ENCODE results near the gene GUCY2D. TPM values are rescaled to one million over a fixed set of nuclear protein-coding genes. Genes with fewer than 3 reads are reported as not detected.
A peak's percentile ranks its signal among the peaks of the same experiment; 100 is the strongest.

The GUCY2D gene
- total and polyA plus RNA-seq, 5 donors = 0.09 to 0.85 (median 0.27) TPM; not detected in 1

DNA sequence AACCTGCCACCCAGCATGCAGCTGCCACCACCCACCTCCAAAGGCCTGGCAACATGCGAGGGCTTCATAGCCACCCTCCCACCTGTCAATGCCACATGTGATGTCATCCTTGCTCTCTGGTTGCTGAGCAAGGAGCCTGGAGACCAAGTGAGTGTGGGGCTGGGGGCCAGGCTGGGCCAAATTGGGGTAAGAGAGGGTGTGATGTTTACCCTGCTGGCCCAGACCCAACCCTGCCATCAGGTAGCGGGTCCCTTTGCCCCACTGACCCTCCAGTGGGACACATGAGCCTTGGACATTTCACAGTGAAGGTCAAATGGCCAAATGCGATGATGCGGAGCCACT is 45.3 kb downstream of the GUCY2D start:
- H3K27me3 ChIP-seq (ENCODE audit: control insufficient read depth, insufficient read depth) = no peaks in the 10 kb centered on the region
- H3K4me3 ChIP-seq (ENCODE audit: low read length) = no peak overlapping the region
- intact Hi-C loops (cut with DNase I) = loop anchor here in 1 of 4 donors (10.0 kb wide), 1 partner anchor 183 kb away; no protein-coding TSS in a partner anchor
- 94% methylated on average over 4 of the region's 4 CpGs for WGBS
- ATAC-seq (no peak), DNase-seq (no peak)
- no peak overlapping the region for H3K27ac ChIP-seq (ENCODE audit: low read length)
- H3K9me3 ChIP-seq (ENCODE audit: control insufficient read depth, low read length) = no peaks in the 10 kb centered on the region
- H3K4me1 ChIP-seq (ENCODE audit: control insufficient read depth, insufficient read depth, low read length) = no peaks in the 10 kb centered on the region

DNA sequence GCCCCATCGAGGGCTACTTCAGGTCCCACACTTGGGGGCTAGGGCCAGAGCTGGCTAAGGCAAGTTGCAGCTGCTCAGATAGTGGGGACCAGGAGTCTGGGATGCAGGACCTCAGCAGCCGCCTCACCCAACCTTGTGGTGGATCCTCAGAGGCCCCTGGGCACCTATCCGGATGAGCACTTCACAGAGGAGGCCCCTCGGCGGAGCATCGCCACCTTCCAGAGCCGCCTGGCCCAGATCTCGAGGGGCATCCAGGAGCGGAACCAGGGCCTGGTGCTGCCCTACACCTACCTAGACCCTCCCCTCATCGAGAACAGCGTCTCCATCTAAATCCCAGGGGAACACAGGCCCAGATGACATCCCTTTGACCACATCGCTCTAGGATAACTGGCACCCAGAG is 45.8 kb downstream of the GUCY2D start:
- no peaks in the 10 kb centered on the region for H3K4me1 ChIP-seq (ENCODE audit: control insufficient read depth, insufficient read depth, low read length)
- WGBS = 87% methylated on average over 12 of the region's 12 CpGs
- H3K9me3 ChIP-seq (ENCODE audit: control insufficient read depth, low read length) = no peaks in the 10 kb centered on the region
- H3K27me3 ChIP-seq (ENCODE audit: control insufficient read depth, insufficient read depth) = no peaks in the 10 kb centered on the region
- no peak overlapping the region for H3K4me3 ChIP-seq (ENCODE audit: low read length)
- ATAC-seq (no peak), DNase-seq (no peak)
- intact Hi-C loops (cut with DNase I) = loop anchor here in 1 of 4 donors (10.0 kb wide), 1 partner anchor 183 kb away; no protein-coding TSS in a partner anchor
- H3K27ac ChIP-seq (ENCODE audit: low read length) = no peak overlapping the region

GRCh38 chr17:8048736-8049135 is 46.3 kb downstream of the GUCY2D start:
- Histone ChIP-seq H3K9me3 (ENCODE audit: control insufficient read depth, low read length) (no peaks in the 10 kb centered on the region), H3K27ac (ENCODE audit: low read length) (no peak overlapping the region), H3K4me3 (ENCODE audit: low read length) (no peak overlapping the region), H3K27me3 (ENCODE audit: control insufficient read depth, insufficient read depth) (no peaks in the 10 kb centered on the region), H3K4me1 (ENCODE audit: control insufficient read depth, insufficient read depth, low read length) (no peaks in the 10 kb centered on the region)
- WGBS = 87% methylated on average over 8 of the region's 8 CpGs
- ATAC-seq (no peak), DNase-seq (no peak)
- intact Hi-C loops (cut with DNase I) = loop anchor here in 1 of 4 donors (10.0 kb wide), 1 partner anchor 184 kb away; no protein-coding TSS in a partner anchor

DNA sequence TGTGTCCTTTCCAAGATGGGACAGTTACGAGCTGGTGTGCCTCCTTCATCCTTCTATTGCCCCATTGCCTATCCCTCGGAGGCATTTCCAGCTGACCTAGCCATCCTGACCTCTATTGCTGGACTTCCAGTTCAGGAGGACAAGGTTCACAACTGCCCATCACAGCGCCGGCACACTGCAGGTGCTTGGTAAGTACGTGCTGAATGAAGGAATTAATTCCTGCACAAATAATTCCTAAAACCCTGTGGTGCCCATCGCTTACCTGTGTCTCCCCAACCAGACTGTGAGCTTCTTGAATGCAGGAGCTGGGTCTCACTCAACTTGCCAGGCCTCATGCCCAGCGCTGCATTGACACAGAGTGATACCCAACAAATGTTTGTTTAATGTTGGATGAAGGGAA is 49.4 kb downstream of the GUCY2D start:
- intact Hi-C loops (cut with DNase I) = no loop called here

GRCh38 chr17:8052256-8053252 is 50.1 kb downstream of the GUCY2D start:
- Histone ChIP-seq H3K4me1 (ENCODE audit: control insufficient read depth, insufficient read depth, low read length) (no peaks in the 10 kb centered on the region), H3K9me3 (ENCODE audit: control insufficient read depth, low read length) (no peaks in the 10 kb centered on the region), H3K27ac (ENCODE audit: low read length) (no peak overlapping the region), H3K4me3 (ENCODE audit: low read length) (no peak overlapping the region), H3K27me3 (ENCODE audit: control insufficient read depth, insufficient read depth) (no peaks in the 10 kb centered on the region)
- ATAC-seq = no peak
- 90% methylated on average over 6 of the region's 6 CpGs for WGBS
- no peak for DNase-seq
- intact Hi-C loops (cut with DNase I) = no loop called here

More for the DNA sequence above, 49.4 kb downstream of the GUCY2D start:
- DNase-seq (no peak), ATAC-seq (no peak)
- 86% methylated on average over 7 of the region's 7 CpGs for WGBS
- H3K27me3 ChIP-seq (ENCODE audit: control insufficient read depth, insufficient read depth) = no peaks in the 10 kb centered on the region
- H3K9me3 ChIP-seq (ENCODE audit: control insufficient read depth, low read length) = no peaks in the 10 kb centered on the region
- no peak overlapping the region for H3K27ac ChIP-seq (ENCODE audit: low read length)
- no peaks in the 10 kb centered on the region for H3K4me1 ChIP-seq (ENCODE audit: control insufficient read depth, insufficient read depth, low read length)
- H3K4me3 ChIP-seq (ENCODE audit: low read length) = no peak overlapping the region

- DNase-seq (no peak), ATAC-seq (no peak)
- Histone ChIP-seq H3K9me3 (ENCODE audit: control insufficient read depth, low read length) (no peaks in the 10 kb centered on the region), H3K27me3 (ENCODE audit: control insufficient read depth, insufficient read depth) (no peaks in the 10 kb centered on the region), H3K4me3 (ENCODE audit: low read length) (no peak overlapping the region), H3K27ac (ENCODE audit: low read length) (no peak overlapping the region), H3K4me1 (ENCODE audit: control insufficient read depth, insufficient read depth, low read length) (no peaks in the 10 kb centered on the region)
- intact Hi-C loops (cut with DNase I) = no loop called here
- WGBS = 90% methylated on average over 7 of the region's 7 CpGs
Measured at GRCh38 chr17:8053600-8053999, 51.2 kb downstream of the GUCY2D start.

GRCh38 chr17:8055851-8056231 is 53.4 kb downstream of the GUCY2D start:
- no peak overlapping the region for H3K4me3 ChIP-seq (ENCODE audit: low read length)
- WGBS = 80% methylated on average over 3 of the region's 3 CpGs
- peak in 1 of 2 donors; percentile 10 for ATAC-seq
- intact Hi-C loops (cut with DNase I) = loop anchor here in 2 of 4 donors (5.0 kb wide), 2 partner anchors 64 to 69 kb away; no protein-coding TSS in a partner anchor
- no peaks in the 10 kb centered on the region for H3K27me3 ChIP-seq (ENCODE audit: control insufficient read depth, insufficient read depth)
- no peak for DNase-seq
- no peak overlapping the region for H3K27ac ChIP-seq (ENCODE audit: low read length)
- H3K4me1 ChIP-seq (ENCODE audit: control insufficient read depth, insufficient read depth, low read length) = no peaks in the 10 kb centered on the region
- H3K9me3 ChIP-seq (ENCODE audit: control insufficient read depth, low read length) = no peaks in the 10 kb centered on the region

GRCh38 chr17:8056232-8056975 is 54.0 kb downstream of the GUCY2D start:
- DNase-seq (peak in 1 of 3 donors; percentile 64), ATAC-seq (peak; percentile 55 to 60)
- Histone ChIP-seq H3K9me3 (ENCODE audit: control insufficient read depth, low read length) (no peaks in the 10 kb centered on the region), H3K4me1 (ENCODE audit: control insufficient read depth, insufficient read depth, low read length) (no peaks in the 10 kb centered on the region), H3K4me3 (ENCODE audit: low read length) (no peak overlapping the region), H3K27me3 (ENCODE audit: control insufficient read depth, insufficient read depth) (no peaks in the 10 kb centered on the region), H3K27ac (ENCODE audit: low read length) (no peak overlapping the region)
- 43% methylated on average over 14 of the region's 14 CpGs for WGBS
- intact Hi-C loops (cut with DNase I) = loop anchor here in 2 of 4 donors (5.0 kb wide), 2 partner anchors 64 to 69 kb away; no protein-coding TSS in a partner anchor

- 75% methylated on average over 17 of the region's 17 CpGs for WGBS
- no peaks in the 10 kb centered on the region for H3K9me3 ChIP-seq (ENCODE audit: control insufficient read depth, low read length)
- no peak overlapping the region for H3K4me3 ChIP-seq (ENCODE audit: low read length)
- DNase-seq (no peak), ATAC-seq (no peak)
- no peaks in the 10 kb centered on the region for H3K4me1 ChIP-seq (ENCODE audit: control insufficient read depth, insufficient read depth, low read length)
- H3K27ac ChIP-seq (ENCODE audit: low read length) = no peak overlapping the region
- H3K27me3 ChIP-seq (ENCODE audit: control insufficient read depth, insufficient read depth) = no peaks in the 10 kb centered on the region
- intact Hi-C loops (cut with DNase I) = loop anchor here in 2 of 4 donors (5.0 kb wide), 2 partner anchors 65 to 70 kb away; no protein-coding TSS in a partner anchor
Measured at GRCh38 chr17:8056976-8057625, 54.7 kb downstream of the GUCY2D start.

- peak in 1 of 3 donors; percentile 60 for DNase-seq
- no peaks in the 10 kb centered on the region for H3K27me3 ChIP-seq (ENCODE audit: control insufficient read depth, insufficient read depth)
- 6% methylated on average over 14 of the region's 14 CpGs for WGBS
- intact Hi-C loops (cut with DNase I) = loop anchor here in 2 of 4 donors (5.0 kb wide), 2 partner anchors 65 to 70 kb away; no protein-coding TSS in a partner anchor
- H3K27ac ChIP-seq (ENCODE audit: low read length) = no peak overlapping the region
- ATAC-seq = peak; percentile 76 to 79
- H3K9me3 ChIP-seq (ENCODE audit: control insufficient read depth, low read length) = no peaks in the 10 kb centered on the region
- H3K4me3 ChIP-seq (ENCODE audit: low read length) = no peak overlapping the region
- no peaks in the 10 kb centered on the region for H3K4me1 ChIP-seq (ENCODE audit: control insufficient read depth, insufficient read depth, low read length)
Measured at GRCh38 chr17:8057691-8058114, 55.3 kb downstream of the GUCY2D start.
